Stimulated activated naive B cell treated with anti-CD40 and anti-IgM and Interleukin-4, amounts not matched to agents 10 μg/mL and 1 μg/mL and 100 μg/mL, for 72 hours (primary cell): Measurements from ENCODE around the gene SH2B3.

Experiments
- ATAC-seq, 2 donors: fragments of 150-1000 bp; cut with Tn5 transposase; replicated peaks; 2 replicates each; pipeline ENCODE4 v1.10.0; 2021; ENCODE audit warnings: moderate library complexity in 1 of 2
- DNase-seq: peaks from one replicate; pipeline ENCODE4 v3.0.0; 2021
- H3K27ac Mint-ChIP-seq: one replicate; pipeline ENCODE4 v1.8.0; 2022; ENCODE audit warnings: mild to moderate bottlenecking, mixed read lengths
- H3K27me3 Mint-ChIP-seq, 2 donors: one replicate each; pipeline ENCODE4 v1.8.0; 2022; ENCODE audit warnings: mixed read lengths in 2 of 2
- H3K36me3 Mint-ChIP-seq, 2 donors: one replicate each; pipeline ENCODE4 v1.8.0; 2022; ENCODE audit warnings: mixed read lengths in 2 of 2, mild to moderate bottlenecking in 1 of 2
- H3K4me1 Mint-ChIP-seq, 2 donors: one replicate each; pipeline ENCODE4 v1.8.0; 2022; ENCODE audit warnings: mixed read lengths in 2 of 2, mild to moderate bottlenecking in 1 of 2
- H3K4me3 Mint-ChIP-seq, 2 donors: one replicate each; pipeline ENCODE4 v1.8.0; 2022; ENCODE audit warnings: mild to moderate bottlenecking in 2 of 2, mixed read lengths in 2 of 2, moderate library complexity in 1 of 2
- H3K9me3 Mint-ChIP-seq, 2 donors: one replicate each; pipeline ENCODE4 v1.8.0; 2022; ENCODE audit warnings: mixed read lengths in 2 of 2, mild to moderate bottlenecking in 1 of 2

SH2B3 gene

DNA sequence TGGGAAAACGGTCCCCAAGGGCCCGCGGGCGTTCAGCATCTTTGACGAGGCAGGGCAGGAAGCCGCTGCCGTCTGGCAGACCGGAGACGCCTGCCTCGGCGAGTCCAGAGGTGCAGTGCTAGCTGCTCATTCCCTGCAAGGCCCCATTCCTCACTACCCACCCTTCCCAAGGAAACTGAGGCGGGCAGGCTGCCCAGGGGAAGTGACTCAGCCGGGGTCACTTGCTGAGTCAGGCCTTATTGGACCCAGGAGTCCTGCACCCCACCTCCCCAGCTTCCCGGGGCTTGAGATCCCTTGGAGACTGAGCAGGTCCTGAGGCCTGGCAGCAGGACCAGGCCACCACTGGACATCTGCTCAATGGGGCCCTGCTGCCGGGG is 3.7 kb downstream of the SH2B3 start:
- Mint-ChIP-seq H3K9me3 (no peaks in the 10 kb centered on the region), H3K27ac (peak overlapping the region; percentile 75), H3K27me3 (no peaks in the 10 kb centered on the region), H3K36me3 (peaks cover 15 to 49% of the 10 kb centered on the region in 2 donors), H3K4me3 (peak overlapping the region; percentile 83 to 85), H3K4me1 (peaks cover 61 to 88% of the 10 kb centered on the region in 2 donors)
- DNase-seq (no peak), ATAC-seq (no peak)

DNA sequence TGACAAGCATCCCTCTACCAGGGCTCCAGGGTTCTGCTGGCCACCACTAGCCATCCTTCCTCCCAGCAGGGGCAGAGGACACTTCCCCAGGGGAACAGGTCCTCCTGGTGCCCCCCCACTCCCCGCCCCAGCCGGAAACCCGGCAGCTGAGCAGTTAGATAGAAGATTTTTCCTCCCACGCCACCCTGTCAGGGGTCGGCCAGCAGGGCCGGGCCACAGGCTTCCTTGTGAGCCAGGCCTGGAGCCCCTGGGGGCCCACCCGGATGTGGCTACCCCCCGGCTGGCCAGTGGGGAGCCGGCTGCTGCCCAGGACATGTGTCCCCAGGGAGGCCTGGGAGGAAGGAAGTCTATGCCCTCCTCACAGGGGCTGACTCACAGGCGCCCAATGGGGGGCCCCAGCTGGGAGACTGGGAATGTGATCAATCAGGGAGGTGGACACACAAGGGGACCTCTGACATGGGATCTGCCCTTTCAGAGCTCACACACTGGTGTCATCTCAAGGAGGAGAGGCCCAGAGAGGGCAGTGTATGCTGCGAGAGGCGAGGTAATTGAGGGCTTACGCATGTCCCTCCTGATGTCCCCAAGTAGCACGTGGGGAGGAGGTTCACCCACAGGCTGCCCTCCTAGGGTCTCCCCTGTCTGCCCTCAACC is 4.2 kb downstream of the SH2B3 start:
- Mint-ChIP-seq H3K9me3 (no peaks in the 10 kb centered on the region), H3K4me3 (peak overlapping the region; percentile 83 to 85), H3K27me3 (no peaks in the 10 kb centered on the region), H3K27ac (peak overlapping the region; percentile 81), H3K4me1 (peaks cover 60 to 88% of the 10 kb centered on the region in 2 donors), H3K36me3 (peaks cover 15 to 53% of the 10 kb centered on the region in 2 donors)
- ATAC-seq (no peak), DNase-seq (no peak)

DNA sequence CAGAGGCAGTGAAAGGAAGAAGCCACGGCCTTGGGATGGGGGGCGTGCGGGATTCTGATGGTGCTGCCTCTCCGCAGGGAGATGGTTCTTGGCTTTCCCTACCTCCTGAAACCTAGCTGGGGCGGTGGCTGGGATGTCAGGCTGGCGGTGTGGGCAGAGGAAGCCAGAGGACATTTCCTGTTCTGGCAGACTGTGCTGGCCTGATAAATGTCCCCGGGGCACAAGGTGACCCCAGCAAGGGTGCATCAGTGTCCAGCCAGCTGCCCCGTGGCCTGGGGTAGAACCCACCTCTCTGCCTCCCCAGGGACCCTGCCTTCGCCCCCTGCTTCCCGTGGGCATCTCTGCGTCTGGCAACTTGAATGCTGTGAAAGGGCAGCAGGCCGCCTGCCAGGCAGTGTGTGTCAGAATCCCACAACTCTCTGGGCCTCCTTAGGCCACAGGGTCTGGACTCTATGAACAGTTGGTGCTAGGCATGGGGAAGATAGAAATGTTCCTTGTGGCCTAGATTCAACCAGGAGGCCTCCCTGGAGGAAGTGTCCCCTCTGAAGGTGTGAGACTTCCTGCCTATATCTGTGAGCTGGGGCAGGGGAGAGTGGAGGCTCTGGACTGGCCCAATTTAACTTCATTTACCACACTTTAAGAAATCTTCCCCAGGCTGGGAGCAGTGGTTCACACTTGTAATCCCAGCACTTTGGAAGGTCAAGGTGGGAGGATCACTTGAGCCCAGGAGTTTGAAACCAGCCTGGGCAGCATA is 4.9 kb downstream of the SH2B3 start:
- ATAC-seq (no peak), DNase-seq (no peak)
- Mint-ChIP-seq H3K27me3 (no peaks in the 10 kb centered on the region), H3K36me3 (peaks cover 18 to 58% of the 10 kb centered on the region in 2 donors), H3K27ac (peak overlapping the region; percentile 81), H3K4me3 (peak overlapping the region; percentile 83 to 85), H3K4me1 (peaks cover 64 to 92% of the 10 kb centered on the region in 2 donors), H3K9me3 (no peaks in the 10 kb centered on the region)

DNA sequence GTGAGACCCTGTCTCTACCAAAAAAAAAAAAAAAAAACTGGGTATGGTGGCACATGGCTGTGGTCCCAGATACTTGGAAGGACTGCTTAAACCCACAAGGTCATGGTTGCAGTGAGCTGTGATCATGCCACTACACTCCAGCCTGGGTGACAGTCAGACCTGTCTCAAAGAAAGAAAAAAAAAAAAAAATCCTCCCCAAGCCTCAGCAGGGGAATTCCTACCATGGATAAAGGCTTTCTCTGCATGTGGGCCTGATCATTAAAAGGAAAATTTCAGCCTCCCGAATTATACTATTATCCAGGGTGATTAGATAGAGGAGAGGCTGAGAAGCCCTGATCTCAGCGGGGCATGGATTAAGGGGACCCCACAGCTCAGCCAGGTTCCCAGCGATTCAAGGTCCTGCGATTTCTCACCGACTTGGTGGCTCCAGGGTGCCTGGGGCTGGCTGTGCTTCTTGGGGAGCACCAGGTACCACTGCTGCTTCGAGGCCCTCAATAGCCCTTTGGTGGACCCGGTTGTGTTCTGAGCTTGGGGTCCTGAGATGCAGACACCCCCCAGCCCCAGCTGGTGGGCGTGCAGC is 5.6 kb downstream of the SH2B3 start:
- no peaks in the 10 kb centered on the region for H3K27me3 Mint-ChIP-seq
- H3K4me1 Mint-ChIP-seq, result peaks cover 66 to 91% of the 10 kb centered on the region in 2 donors
- no peaks in the 10 kb centered on the region for H3K9me3 Mint-ChIP-seq
- H3K36me3 Mint-ChIP-seq, result peaks cover 18 to 59% of the 10 kb centered on the region in 2 donors
- H3K27ac Mint-ChIP-seq, result peak overlapping the region; percentile 69
- DNase-seq (no peak), ATAC-seq (no peak)
- H3K4me3 Mint-ChIP-seq, result peak overlapping the region; percentile 22 to 41

DNA sequence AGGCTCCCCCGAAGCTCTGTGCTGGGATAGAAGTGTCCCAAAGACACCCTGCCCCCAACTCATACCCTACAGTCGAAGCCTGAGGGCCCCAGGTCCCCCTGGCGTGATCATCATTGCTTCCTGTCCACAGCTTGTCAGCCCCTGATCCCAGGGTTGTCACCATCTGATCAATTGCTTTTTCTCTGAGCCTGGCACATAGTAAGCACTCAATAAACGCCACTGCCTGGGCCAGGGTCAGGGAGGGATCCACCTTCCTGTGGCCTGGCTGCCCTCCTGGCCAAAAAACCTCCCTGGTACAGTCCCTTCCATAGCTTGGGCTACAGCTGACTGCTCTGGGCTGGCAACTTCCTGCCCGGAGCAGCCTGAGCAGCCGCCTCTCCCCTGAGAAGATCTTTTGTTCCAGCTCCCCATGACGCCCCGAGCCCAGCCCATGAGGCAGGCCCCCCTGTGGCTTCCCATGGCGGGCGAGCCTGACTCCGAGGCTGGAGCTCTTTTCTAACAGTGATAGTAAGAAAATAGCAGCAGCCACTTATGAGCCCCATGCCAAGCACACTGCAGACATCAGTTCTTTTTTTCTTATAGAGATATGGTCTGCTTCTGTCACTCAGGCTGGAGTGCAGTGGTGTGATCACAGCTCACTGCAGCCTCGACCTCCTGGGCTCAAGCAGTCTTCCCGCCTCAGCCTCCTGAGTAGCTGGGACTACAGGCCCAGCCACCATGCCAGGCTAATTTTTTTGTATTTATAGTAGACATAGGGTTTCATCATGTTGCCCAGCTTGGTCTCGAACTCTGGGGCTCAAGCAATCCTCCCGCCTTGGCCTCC is 6.5 kb downstream of the SH2B3 start:
- peaks cover 64 to 81% of the 10 kb centered on the region in 2 donors for H3K4me1 Mint-ChIP-seq
- no peak for DNase-seq
- peak overlapping the region; percentile 50 to 54 for H3K4me3 Mint-ChIP-seq
- ATAC-seq, result peak; percentile 17 to 20
- H3K36me3 Mint-ChIP-seq, result peaks cover 18 to 55% of the 10 kb centered on the region in 2 donors
- no peaks in the 10 kb centered on the region for H3K27me3 Mint-ChIP-seq
- H3K27ac Mint-ChIP-seq, result peak overlapping the region; percentile 88
- H3K9me3 Mint-ChIP-seq, result no peaks in the 10 kb centered on the region

DNA sequence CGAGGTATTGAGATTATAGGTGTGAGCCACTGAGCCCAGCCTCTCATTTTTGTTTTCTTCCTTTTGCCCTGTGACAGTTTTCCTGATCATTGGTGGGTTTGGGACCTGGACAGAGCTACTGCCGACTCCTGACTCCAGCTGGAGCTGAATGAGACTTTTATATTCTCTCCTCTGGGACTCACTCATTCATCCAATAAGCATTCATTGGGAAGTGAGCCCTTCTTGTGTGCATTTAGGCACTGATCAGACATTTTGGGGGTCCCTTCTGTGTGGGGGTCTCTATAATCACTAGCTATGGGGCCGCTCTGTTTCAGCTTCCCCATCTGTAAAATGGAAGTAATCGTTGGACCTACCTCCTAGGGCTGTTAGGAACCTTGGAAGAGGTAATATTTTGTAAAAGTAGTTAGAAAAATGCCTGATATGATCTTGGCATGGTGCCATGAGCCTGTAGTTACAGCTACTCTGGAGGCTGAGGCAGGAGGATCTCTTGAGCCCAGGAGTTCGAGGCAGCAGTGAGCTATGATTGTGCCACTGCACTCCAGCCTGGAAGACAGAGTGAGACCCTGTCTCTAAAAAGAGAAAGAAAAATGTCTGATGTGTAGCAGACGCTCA is 7.2 kb downstream of the SH2B3 start:
- Mint-ChIP-seq H3K4me1 (peaks cover 57 to 74% of the 10 kb centered on the region in 2 donors), H3K27ac (peak overlapping the region; percentile 88), H3K4me3 (no peak overlapping the region), H3K36me3 (peaks cover 13 to 49% of the 10 kb centered on the region in 2 donors), H3K9me3 (no peaks in the 10 kb centered on the region), H3K27me3 (no peaks in the 10 kb centered on the region)
- DNase-seq (no peak), ATAC-seq (no peak)

DNA sequence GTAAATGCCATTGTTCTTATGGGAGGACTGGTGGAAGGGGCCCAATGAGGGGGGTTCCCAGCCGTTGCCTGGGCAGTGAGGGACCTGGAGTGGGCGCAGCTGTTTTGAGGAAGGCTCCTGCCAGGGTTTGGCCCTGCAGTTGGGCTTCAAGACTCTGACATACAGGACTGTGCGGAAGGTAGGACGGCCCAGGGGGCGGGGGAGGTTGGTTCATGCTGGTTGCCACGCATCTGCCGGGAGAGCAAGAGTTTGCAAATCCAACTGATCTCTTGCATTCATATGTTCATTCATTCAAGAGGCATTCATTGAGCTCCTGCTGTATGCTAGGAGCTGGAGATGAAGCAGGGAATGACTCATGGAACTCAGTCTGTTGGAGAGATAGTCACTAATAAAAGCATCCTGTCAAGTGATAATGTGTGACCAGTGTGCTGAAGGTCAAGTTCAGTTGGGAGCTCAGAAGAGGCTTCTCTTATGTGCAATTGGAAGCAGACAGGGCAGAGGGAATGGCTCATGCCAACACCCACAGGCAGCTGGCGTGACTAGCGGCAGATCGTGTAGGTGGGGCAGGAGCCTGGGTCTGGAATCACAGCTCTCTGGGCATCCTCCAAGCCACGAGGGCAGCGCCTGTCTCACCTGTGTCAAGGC is 7.8 kb downstream of the SH2B3 start:
- ATAC-seq (no peak), DNase-seq (no peak)
- no peaks in the 10 kb centered on the region for H3K9me3 Mint-ChIP-seq
- peak overlapping the region; percentile 47 for H3K27ac Mint-ChIP-seq
- peaks cover 13 to 43% of the 10 kb centered on the region in 2 donors for H3K36me3 Mint-ChIP-seq
- no peak overlapping the region for H3K4me3 Mint-ChIP-seq
- no peaks in the 10 kb centered on the region for H3K27me3 Mint-ChIP-seq
- peaks cover 51 to 68% of the 10 kb centered on the region in 2 donors for H3K4me1 Mint-ChIP-seq

DNA sequence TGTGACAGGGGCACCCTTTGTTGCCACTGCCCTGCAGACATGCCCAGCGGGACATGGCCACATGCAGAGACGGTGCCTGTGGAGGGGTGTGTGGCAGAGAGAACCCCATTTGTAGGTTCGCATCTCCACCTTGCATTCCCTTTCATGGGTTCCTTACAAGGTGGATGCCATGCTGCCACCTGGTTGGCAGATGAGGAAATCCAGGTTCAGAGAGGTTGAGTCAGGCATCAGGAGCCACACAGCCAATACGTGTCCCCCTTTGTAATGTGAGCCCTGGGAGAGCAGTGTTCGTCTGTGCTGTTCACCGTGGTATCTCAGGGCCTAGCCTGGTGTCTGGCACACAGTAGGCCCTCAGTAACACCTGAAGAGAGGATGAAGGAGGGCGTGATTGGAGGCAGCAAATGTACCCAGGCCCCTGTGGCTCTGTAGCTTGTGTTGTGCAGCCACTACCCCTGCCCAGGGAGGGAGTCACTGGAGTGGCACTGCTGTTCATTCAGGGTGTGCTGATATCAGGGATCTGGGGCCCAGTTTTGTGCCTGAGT is 9.1 kb downstream of the SH2B3 start:
- no peak overlapping the region for H3K4me3 Mint-ChIP-seq

DNA sequence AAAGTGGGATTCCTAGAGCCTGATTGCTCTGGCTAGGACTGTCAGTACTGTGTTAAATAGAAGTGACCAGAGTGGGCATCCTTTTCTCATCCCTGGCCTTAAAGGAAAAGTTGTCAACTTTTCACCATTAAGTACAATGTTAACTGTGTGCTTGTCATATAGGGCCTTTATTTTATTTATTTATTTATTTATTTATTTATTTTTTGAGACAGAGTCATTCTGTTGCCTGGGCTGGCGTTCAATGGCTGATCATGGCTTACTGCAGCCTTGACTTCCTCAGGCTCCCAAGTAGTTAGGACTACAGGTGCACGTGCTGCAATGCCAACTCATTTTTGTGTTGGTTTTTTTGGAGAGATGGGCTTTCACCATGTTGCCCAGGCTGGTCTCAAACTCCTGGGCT is 11.6 kb downstream of the SH2B3 start:
- Mint-ChIP-seq H3K4me1 (peaks cover 27 to 31% of the 10 kb centered on the region in 2 donors), H3K9me3 (no peaks in the 10 kb centered on the region), H3K4me3 (no peak overlapping the region), H3K27ac (no peak overlapping the region), H3K36me3 (peaks cover 13 to 50% of the 10 kb centered on the region in 2 donors), H3K27me3 (no peaks in the 10 kb centered on the region)
- DNase-seq, result no peak
- no peak for ATAC-seq

More for the DNA sequence above, 9.1 kb downstream of the SH2B3 start:
- Mint-ChIP-seq H3K27me3 (no peaks in the 10 kb centered on the region), H3K36me3 (peaks cover 15 to 45% of the 10 kb centered on the region in 2 donors), H3K9me3 (no peaks in the 10 kb centered on the region), H3K4me1 (peaks cover 44 to 56% of the 10 kb centered on the region in 2 donors), H3K27ac (peak overlapping the region; percentile 7)
- ATAC-seq (no peak), DNase-seq (no peak)

DNA sequence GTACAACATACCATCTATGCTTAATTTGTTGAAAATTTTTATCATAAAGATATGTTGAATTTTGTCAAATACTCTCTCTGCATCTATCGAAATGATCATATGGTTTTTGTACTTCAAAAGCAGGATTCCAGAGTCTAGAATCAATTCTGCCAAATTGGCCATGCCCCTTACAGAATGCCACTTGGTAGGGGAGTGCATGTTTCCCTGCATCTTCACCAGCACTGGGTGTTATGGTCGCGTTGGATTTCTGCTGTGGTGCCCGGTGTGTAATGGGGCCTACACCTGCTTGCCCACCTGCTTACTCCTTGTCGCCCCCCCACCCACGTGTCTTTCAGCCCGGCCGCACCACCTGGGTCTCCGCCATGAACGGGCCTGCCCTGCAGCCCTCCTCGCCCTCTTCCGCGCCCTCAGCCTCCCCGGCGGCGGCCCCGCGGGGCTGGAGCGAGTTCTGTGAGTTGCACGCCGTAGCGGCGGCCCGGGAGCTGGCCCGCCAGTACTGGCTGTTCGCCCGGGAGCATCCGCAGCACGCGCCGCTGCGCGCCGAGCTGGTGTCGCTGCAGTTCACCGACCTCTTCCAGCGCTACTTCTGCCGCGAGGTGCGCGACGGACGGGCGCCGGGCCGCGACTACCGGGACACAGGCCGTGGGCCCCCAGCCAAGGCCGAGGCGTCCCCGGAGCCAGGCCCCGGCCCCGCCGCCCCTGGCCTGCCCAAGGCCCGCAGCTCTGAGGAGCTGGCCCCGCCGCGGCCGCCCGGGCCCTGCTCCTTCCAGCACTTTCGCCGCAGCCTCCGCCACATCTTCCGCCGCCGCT is 12.3 kb downstream of the SH2B3 start:
- DNase-seq (no peak), ATAC-seq (no peak)
- H3K27me3 Mint-ChIP-seq, result no peaks in the 10 kb centered on the region
- H3K27ac Mint-ChIP-seq, result no peak overlapping the region
- H3K4me3 Mint-ChIP-seq, result no peak overlapping the region
- H3K9me3 Mint-ChIP-seq, result no peaks in the 10 kb centered on the region
- H3K36me3 Mint-ChIP-seq, result peaks cover 15 to 48% of the 10 kb centered on the region in 2 donors
- peaks cover 22 to 24% of the 10 kb centered on the region in 2 donors for H3K4me1 Mint-ChIP-seq

DNA sequence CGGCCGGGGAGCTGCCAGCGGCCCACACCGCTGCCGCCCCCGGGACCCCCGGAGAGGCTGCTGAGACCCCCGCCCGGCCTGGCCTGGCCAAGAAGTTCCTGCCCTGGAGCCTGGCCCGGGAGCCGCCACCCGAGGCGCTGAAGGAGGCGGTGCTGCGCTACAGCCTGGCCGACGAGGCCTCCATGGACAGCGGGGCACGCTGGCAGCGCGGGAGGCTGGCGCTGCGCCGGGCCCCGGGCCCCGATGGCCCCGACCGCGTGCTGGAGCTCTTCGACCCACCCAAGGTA is 12.8 kb downstream of the SH2B3 start:
- H3K4me3 Mint-ChIP-seq, result no peak overlapping the region

DNA sequence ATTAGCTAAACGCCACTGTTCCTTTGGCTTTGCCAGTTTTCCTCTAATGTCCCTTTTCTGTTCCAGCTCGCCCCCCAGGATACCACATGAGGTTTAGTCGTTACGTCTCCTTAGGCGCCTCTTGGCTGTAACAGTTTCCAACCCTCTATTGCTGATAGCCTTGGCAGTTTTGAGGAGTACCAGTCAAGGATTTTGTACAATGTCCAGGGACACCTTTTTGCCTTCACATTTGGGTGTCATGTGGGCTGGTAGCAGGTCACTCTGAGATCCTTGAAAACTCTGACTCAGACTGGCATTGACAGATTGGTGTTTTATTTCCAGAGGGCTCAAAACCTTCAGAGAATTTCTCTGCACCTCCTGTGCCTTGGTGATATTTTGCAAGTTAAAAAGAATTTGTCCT is 14.1 kb downstream of the SH2B3 start:
- Mint-ChIP-seq H3K4me1 (peaks cover 12 to 15% of the 10 kb centered on the region in 2 donors), H3K36me3 (peaks cover 14 to 42% of the 10 kb centered on the region in 2 donors), H3K9me3 (no peaks in the 10 kb centered on the region), H3K27me3 (no peaks in the 10 kb centered on the region), H3K27ac (no peak overlapping the region), H3K4me3 (no peak overlapping the region)
- ATAC-seq, result no peak
- no peak for DNase-seq

More for the DNA sequence above, 12.8 kb downstream of the SH2B3 start:
- Mint-ChIP-seq H3K27ac (no peak overlapping the region), H3K9me3 (no peaks in the 10 kb centered on the region), H3K4me1 (peaks cover 17 to 18% of the 10 kb centered on the region in 2 donors), H3K27me3 (no peaks in the 10 kb centered on the region), H3K36me3 (peaks cover 10 to 44% of the 10 kb centered on the region in 2 donors)
- ATAC-seq, result no peak
- no peak for DNase-seq

DNA sequence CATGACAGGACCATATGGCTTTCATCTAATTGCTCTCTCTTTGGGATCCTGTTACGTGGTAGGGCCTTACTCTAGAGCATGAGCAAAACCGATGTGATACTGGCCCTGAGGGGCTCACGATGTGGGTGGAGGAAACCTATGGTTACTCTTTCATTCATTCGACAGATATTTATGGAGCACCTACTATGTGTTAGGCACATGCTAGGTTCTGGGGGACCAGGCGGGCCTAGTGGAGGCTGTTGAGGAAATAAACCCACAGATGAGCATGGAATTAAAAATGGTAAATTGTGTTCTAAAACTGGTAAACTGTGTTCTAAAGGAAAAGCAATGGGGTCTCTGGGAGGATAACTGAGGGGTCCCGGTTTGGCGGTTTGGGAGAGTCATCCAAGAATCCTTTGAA is 14.8 kb downstream of the SH2B3 start:
- Mint-ChIP-seq H3K27ac (no peak overlapping the region), H3K27me3 (no peaks in the 10 kb centered on the region), H3K4me3 (no peak overlapping the region), H3K4me1 (peaks cover 14 to 17% of the 10 kb centered on the region in 2 donors), H3K36me3 (peaks cover 11 to 42% of the 10 kb centered on the region in 2 donors), H3K9me3 (no peaks in the 10 kb centered on the region)
- no peak for ATAC-seq
- DNase-seq, result no peak
